ENCODE measurements around the gene BCL11A. TPM values are rescaled to one million over a fixed set of nuclear protein-coding genes. Genes with fewer than 3 reads are reported as not detected.

Gene BCL11A
- total RNA-seq, 1 experiment from 2014 or later = 4.5 TPM

GRCh38 chr2:60466161-60466702 lies 87.2 kb downstream of the BCL11A start:
- DNase-seq (ENCODE audit: low read depth) = no peak

- DNase-seq (ENCODE audit: low read depth) = no peak
Measured at GRCh38 chr2:60465736-60466135, 87.7 kb downstream of the BCL11A start.

- peak; percentile 21 for DNase-seq (ENCODE audit: low read depth)
Measured at GRCh38 chr2:60463249-60463648, 90.2 kb downstream of the BCL11A start.

- DNase-seq (ENCODE audit: low read depth) = no peak
Measured at GRCh38 chr2:60461421-60462108, 91.9 kb downstream of the BCL11A start.

GRCh38 chr2:60460577-60461420 lies 92.7 kb downstream of the BCL11A start:
- DNase-seq (ENCODE audit: low read depth) = no peak

GRCh38 chr2:60459851-60460250 lies 93.6 kb downstream of the BCL11A start:
- DNase-seq (ENCODE audit: low read depth) = no peak

GRCh38 chr2:60456115-60456770 lies 97.2 kb downstream of the BCL11A start:
- no peak for DNase-seq (ENCODE audit: low read depth)

GRCh38 chr2:60453872-60454271 lies 99.6 kb downstream of the BCL11A start:
- no peak for DNase-seq (ENCODE audit: low read depth)

GRCh38 chr2:60453301-60453700 lies 100.2 kb downstream of the BCL11A start:
- DNase-seq (ENCODE audit: low read depth) = no peak

- no peak for DNase-seq (ENCODE audit: low read depth)
Measured at GRCh38 chr2:60450488-60450887, 103.0 kb downstream of the BCL11A start.

- DNase-seq (ENCODE audit: low read depth) = no peak
Measured at GRCh38 chr2:60447943-60448342, 105.5 kb downstream of the BCL11A start.

GRCh38 chr2:60446413-60447267 lies 106.8 kb downstream of the BCL11A start:
- DNase-seq (ENCODE audit: low read depth) = no peak

GRCh38 chr2:60445684-60446179 lies 107.7 kb downstream of the BCL11A start:
- DNase-seq (ENCODE audit: low read depth) = no peak

- DNase-seq (ENCODE audit: low read depth) = no peak
Measured at GRCh38 chr2:60442608-60443007, 110.8 kb downstream of the BCL11A start.

GRCh38 chr2:60441800-60442199 lies 111.7 kb downstream of the BCL11A start:
- no peak for DNase-seq (ENCODE audit: low read depth)

- no peak for DNase-seq (ENCODE audit: low read depth)
Measured at GRCh38 chr2:60440767-60441163, 112.7 kb downstream of the BCL11A start.

GRCh38 chr2:60440079-60440766 lies 113.2 kb downstream of the BCL11A start:
- DNase-seq (ENCODE audit: low read depth) = no peak

GRCh38 chr2:60439219-60439974 lies 114.1 kb downstream of the BCL11A start:
- DNase-seq (ENCODE audit: low read depth) = no peak

GRCh38 chr2:60438653-60439052 lies 114.8 kb downstream of the BCL11A start:
- DNase-seq (ENCODE audit: low read depth) = no peak

GRCh38 chr2:60438131-60438530 lies 115.3 kb downstream of the BCL11A start:
- no peak for DNase-seq (ENCODE audit: low read depth)
